Left ventricle myocardium inferior (tissue), 1 donor: ENCODE data around the gene PRPF18. TPM values are rescaled to one million over a fixed set of nuclear protein-coding genes. Genes with fewer than 3 reads are reported as not detected.

Experiments used
- DNase-seq: peaks from one replicate; pipeline ENCODE4 v3.0.0-alpha.2; 2020
- H3K27ac ChIP-seq: fragments of 200-600 bp; replicated peaks from 2 replicates; pipeline ENCODE4 v1.8.0; 2021
- H3K27me3 ChIP-seq: fragments of 200-600 bp; 2 replicates; pipeline ENCODE4 v1.8.0; 2021; ENCODE audit warnings: low read depth
- H3K36me3 ChIP-seq: fragments of 200-600 bp; 2 replicates; pipeline ENCODE4 v1.8.0; 2021
- H3K4me1 ChIP-seq: fragments of 200-600 bp; 2 replicates; pipeline ENCODE4 v1.8.0; 2021
- H3K4me3 ChIP-seq: fragments of 200-600 bp; 2 replicates; pipeline ENCODE4 v1.8.0; 2021; ENCODE audit warnings: mild to moderate bottlenecking, moderate library complexity
- H3K9me3 ChIP-seq: fragments of 200-600 bp; replicated peaks from 2 replicates; pipeline ENCODE4 v1.8.0; 2021
- CTCF ChIP-seq: fragments of 200-600 bp; IDR thresholded peaks from 2 replicates; pipeline ENCODE4 v1.8.0; 2021; ENCODE audit warnings: antibody characterized with exemption, mild to moderate bottlenecking, borderline replicate concordance
- intact Hi-C: fragments of 100-400 bp; cut with micrococcal nuclease; formaldehyde crosslinking; loops from one replicate; pipeline ENCODE4 v1.11.0; 2022
- total RNA-seq: library from RNA; stranded (reverse); fragmentation: NEBNext Ultra II Directional; extraction: Animal tissue kit (Norgen Biotek cat#: 25700); gene quantifications from one replicate; pipeline ENCODE4 v1.2.1, GENCODE V29; 2021
- donor health status: DM: no; HTN: yes; CAD: no; lungs with severe emphysema.

The PRPF18 gene
- total RNA-seq, 1 donor from 2014 or later: 14.7 TPM

- intact Hi-C loops: no loop called here
- Histone ChIP-seq H3K9me3 (peaks cover 11% of the 10 kb centered on the region), H3K27ac (no peak overlapping the region), H3K36me3 (peaks cover 29% of the 10 kb centered on the region), H3K4me3 (no peak overlapping the region), H3K27me3 (no peaks in the 10 kb centered on the region), H3K4me1 (peaks cover 8% of the 10 kb centered on the region)
- no peak for TF ChIP-seq CTCF
- DNase-seq: no peak
These were observed 51.1 kb downstream of the PRPF18 start for GRCh38 chr10:13637894-13638293.

GRCh38 chr10:13642293-13642692 is 55.5 kb downstream of the PRPF18 start:
- no peak overlapping the region for H3K27ac ChIP-seq
- DNase-seq: no peak
- peaks cover 12% of the 10 kb centered on the region for H3K9me3 ChIP-seq
- H3K36me3 ChIP-seq: peaks cover 69% of the 10 kb centered on the region
- no peaks in the 10 kb centered on the region for H3K4me1 ChIP-seq
- no peak overlapping the region for H3K4me3 ChIP-seq
- intact Hi-C loops: no loop called here
- TF ChIP-seq CTCF: no peak
- no peaks in the 10 kb centered on the region for H3K27me3 ChIP-seq

- Histone ChIP-seq H3K27ac (no peak overlapping the region), H3K36me3 (peaks cover 75% of the 10 kb centered on the region), H3K4me1 (no peaks in the 10 kb centered on the region), H3K9me3 (peaks cover 12% of the 10 kb centered on the region), H3K4me3 (no peak overlapping the region), H3K27me3 (no peaks in the 10 kb centered on the region)
- intact Hi-C loops: no loop called here
- TF ChIP-seq CTCF: no peak
- no peak for DNase-seq
These were observed 56.3 kb downstream of the PRPF18 start for GRCh38 chr10:13643016-13643415.

- intact Hi-C loops: no loop called here
- no peak for TF ChIP-seq CTCF
- Histone ChIP-seq H3K4me1 (no peaks in the 10 kb centered on the region), H3K9me3 (peaks cover 12% of the 10 kb centered on the region), H3K27me3 (no peaks in the 10 kb centered on the region), H3K27ac (no peak overlapping the region), H3K4me3 (no peak overlapping the region), H3K36me3 (peaks cover 80% of the 10 kb centered on the region)
- DNase-seq: no peak
These were observed 58.1 kb downstream of the PRPF18 start for GRCh38 chr10:13644866-13645265.

- Histone ChIP-seq H3K4me1 (peaks cover 11% of the 10 kb centered on the region), H3K4me3 (no peak overlapping the region), H3K36me3 (peaks cover 93% of the 10 kb centered on the region), H3K9me3 (no peaks in the 10 kb centered on the region), H3K27me3 (no peaks in the 10 kb centered on the region), H3K27ac (peak overlapping the region; percentile 17)
- DNase-seq: no peak
- intact Hi-C loops: no loop called here
- no peak for TF ChIP-seq CTCF
These were observed 61.7 kb downstream of the PRPF18 start for GRCh38 chr10:13648425-13648824.
